ENCODE measurements around the gene CD160.

- no peak for TF ChIP-seq ZNF563 (CRISPR knock-in tag; IDR thresholded peaks at IDR 0.05)
- TF ChIP-seq ZNF251 (CRISPR knock-in tag; IDR thresholded peaks at IDR 0.05), result no peak
- no peak for TF ChIP-seq TAF1 (CRISPR knock-in tag; IDR thresholded peaks at IDR 0.05)
- TF ChIP-seq MAF1 (CRISPR knock-in tag; IDR thresholded peaks at IDR 0.05; ENCODE audit: borderline replicate concordance), result no peak
- no peak for TF ChIP-seq CTCF (CRISPR knock-in tag; IDR thresholded peaks at IDR 0.05)
- no peak for TF ChIP-seq GABPA (IDR thresholded peaks at IDR 0.05; ENCODE audit: low read depth, low read length)
- TF ChIP-seq GABPA (CRISPR knock-in tag; IDR thresholded peaks at IDR 0.05; ENCODE audit: low read depth), result no peak
- no peak for TF ChIP-seq HOXA7 (CRISPR knock-in tag; IDR thresholded peaks at IDR 0.05)
- no peak for TF ChIP-seq ZNF274 (CRISPR knock-in tag; IDR thresholded peaks at IDR 0.05)
- TF ChIP-seq, protein P1, sequence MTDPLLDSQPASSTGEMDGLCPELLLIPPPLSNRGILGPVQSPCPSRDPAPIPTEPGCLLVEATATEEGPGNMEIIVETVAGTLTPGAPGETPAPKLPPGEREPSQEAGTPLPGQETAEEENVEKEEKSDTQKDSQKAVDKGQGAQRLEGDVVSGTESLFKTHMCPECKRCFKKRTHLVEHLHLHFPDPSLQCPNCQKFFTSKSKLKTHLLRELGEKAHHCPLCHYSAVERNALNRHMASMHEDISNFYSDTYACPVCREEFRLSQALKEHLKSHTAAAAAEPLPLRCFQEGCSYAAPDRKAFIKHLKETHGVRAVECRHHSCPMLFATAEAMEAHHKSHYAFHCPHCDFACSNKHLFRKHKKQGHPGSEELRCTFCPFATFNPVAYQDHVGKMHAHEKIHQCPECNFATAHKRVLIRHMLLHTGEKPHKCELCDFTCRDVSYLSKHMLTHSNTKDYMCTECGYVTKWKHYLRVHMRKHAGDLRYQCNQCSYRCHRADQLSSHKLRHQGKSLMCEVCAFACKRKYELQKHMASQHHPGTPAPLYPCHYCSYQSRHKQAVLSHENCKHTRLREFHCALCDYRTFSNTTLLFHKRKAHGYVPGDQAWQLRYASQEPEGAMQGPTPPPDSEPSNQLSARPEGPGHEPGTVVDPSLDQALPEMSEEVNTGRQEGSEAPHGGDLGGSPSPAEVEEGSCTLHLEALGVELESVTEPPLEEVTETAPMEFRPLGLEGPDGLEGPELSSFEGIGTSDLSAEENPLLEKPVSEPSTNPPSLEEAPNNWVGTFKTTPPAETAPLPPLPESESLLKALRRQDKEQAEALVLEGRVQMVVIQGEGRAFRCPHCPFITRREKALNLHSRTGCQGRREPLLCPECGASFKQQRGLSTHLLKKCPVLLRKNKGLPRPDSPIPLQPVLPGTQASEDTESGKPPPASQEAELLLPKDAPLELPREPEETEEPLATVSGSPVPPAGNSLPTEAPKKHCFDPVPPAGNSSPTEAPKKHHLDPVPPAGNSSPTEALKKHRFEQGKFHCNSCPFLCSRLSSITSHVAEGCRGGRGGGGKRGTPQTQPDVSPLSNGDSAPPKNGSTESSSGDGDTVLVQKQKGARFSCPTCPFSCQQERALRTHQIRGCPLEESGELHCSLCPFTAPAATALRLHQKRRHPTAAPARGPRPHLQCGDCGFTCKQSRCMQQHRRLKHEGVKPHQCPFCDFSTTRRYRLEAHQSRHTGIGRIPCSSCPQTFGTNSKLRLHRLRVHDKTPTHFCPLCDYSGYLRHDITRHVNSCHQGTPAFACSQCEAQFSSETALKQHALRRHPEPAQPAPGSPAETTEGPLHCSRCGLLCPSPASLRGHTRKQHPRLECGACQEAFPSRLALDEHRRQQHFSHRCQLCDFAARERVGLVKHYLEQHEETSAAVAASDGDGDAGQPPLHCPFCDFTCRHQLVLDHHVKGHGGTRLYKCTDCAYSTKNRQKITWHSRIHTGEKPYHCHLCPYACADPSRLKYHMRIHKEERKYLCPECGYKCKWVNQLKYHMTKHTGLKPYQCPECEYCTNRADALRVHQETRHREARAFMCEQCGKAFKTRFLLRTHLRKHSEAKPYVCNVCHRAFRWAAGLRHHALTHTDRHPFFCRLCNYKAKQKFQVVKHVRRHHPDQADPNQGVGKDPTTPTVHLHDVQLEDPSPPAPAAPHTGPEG (CRISPR knock-in tag; IDR thresholded peaks at IDR 0.05), result no peak
- no peak for TF ChIP-seq ZNF30 (CRISPR knock-in tag; IDR thresholded peaks at IDR 0.05)
Measured at GRCh38 chr1:145730467-145730866, 11.2 kb downstream of the CD160 start.
